Stimulated activated CD8-positive, alpha-beta memory T cell treated with anti-CD3 and anti-CD28 coated beads, Interleukin-12 subunit alpha, Interleukin-12 subunit beta, amount 100 ng/mL, for 1 hour (primary cell): Measurements from ENCODE around the gene OR1E2.
"Not testable (repeated sequence)": the region's sequence is repeated elsewhere in the genome, so short reads cannot be mapped to it uniquely, and the experiment has no call there.

Experiments used
- DNase-seq: peaks from one replicate; pipeline ENCODE4 v3.0.0-alpha.2; 2020; ENCODE audit warnings: low read depth

OR1E2 gene

DNA sequence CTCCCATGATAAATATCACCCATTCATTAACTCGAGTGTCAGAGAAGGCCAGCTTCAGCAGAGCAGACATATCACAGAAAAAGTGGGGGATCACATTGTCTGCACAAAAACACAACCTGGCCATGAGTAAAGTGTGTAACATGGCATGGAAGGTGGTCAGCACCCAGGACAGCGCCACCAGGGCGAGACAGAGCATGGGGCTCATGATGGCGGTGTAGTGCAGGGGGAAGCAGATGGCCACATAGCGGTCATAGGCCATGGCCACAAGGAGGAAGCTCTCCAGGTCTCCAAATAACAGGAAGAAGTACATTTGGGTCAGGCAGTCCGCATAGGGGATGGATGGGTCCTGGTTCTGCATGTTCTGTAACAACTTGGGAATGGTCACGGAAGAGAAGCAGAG is 35.8 kb downstream of the OR1E2 start:
- not testable (repeated sequence) for DNase-seq

DNA sequence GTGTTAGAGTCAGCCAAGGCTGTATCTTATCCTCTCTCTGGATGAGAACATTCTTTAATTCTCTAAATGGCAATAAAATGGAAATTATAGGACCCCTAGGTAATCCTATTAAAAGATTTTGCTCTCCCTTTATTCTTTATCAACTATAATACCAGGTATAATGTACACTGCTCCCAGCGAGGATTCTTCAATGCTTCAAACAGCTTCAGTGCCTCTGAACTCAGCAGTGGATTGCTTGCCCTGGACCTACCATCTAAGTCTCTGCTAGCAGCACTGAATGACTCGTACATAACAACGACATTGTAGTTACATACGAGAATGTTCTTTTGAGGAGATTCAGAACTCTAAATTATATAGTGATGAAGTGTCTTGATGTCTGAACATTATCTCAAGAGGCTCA is 43.9 kb downstream of the OR1E2 start:
- DNase-seq = no peak

DNA sequence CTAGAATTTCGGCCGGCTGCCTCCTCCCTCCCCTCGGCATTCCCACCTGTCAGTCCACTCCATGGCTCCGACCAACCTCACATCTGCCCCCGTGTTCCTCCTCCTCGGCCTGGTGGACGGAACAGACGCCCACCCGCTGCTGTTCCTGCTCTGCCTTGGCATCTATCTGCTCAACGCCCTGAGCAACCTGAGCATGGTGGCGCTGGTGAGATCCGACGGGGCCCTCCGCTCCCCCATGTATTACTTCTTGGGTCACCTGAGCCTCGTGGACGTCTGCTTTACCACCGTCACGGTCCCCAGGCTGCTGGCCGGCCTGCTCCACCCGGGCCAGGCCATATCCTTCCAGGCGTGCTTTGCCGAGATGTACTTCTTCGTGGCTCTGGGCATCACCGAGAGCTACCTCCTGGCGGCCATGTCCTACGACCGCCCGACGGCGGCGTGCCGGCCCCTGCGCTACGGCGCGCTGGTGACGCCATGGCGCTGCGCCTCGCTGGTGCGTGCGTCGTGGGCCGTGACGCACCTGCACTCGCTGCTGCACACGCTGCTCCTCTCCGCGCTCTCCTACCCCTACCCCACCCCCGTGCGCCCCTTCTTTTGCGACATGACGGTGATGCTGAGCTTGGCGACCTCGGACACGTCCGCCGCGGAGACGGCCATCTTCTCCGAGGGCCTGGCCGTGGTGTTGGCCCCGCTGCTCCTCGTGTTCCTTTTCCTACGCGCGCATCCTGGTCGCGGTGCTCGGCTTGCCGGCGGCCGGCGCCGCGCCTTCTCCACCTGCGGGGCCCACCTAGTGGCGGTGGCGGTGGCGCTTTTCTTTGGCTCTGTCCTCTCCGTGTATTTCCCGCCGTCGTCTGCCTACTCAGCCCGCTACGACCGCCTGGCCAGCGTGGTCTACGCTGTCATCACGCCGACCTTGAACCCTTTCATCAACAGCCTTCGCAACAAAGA is 47.5 kb downstream of the OR1E2 start, which contains the start of gene OR3A2:
TSS of gene OR3A2 (minus strand) at position 440 of the 948 bp plus-strand sequence.
- no peak for DNase-seq
